SK-N-MC (cell line): Measurements from ENCODE around the gene DOC2B.

Experiments used
- EZH2 ChIP-seq: fragments of 200-600 bp; sonication (generic); IDR thresholded peaks from one replicate; pipeline ENCODE4 v1.6.1; 2017; ENCODE audit warnings: antibody characterized with exemption
- FOXP2 ChIP-seq: optimal IDR thresholded peaks from 2 replicates; pipeline ENCODE3; 2011; ENCODE audit warnings: mild to moderate bottlenecking, moderate library complexity; ENCODE audit not compliant: insufficient read depth; ENCODE audit errors: extremely low read length, control extremely low read depth
- POLR2AphosphoS5 ChIP-seq: IDR thresholded peaks from 2 replicates; pipeline ENCODE4 v1.6.1; 2012; ENCODE audit warnings: mild to moderate bottlenecking, low read depth, low read length, borderline replicate concordance

- TF ChIP-seq EZH2 (no peak), POLR2AphosphoS5 (no peak), FOXP2 (no peak)
These were observed 17.7 kb upstream of the DOC2B start for GRCh38 chr17:199191-199604.
